Adrenal gland (tissue), 12 donors: ENCODE data around the gene ARHGEF7. TPM values are rescaled to one million over a fixed set of nuclear protein-coding genes. Genes with fewer than 3 reads are reported as not detected.

Experiments
- DNase-seq, 7 donors: peaks; one replicate each; pipeline ENCODE4 v3.0.0-alpha.2; 2019 to 2020
- H3K27ac ChIP-seq, 5 donors: fragments of 200-600 bp; sonication (generic) in 4 of 5; 1 replicate in 3 of 5; 2 replicates in 2 of 5; pipeline versions ENCODE4 v1.5.1 to v1.8.0; 2016 to 2020; ENCODE audit warnings: mild to moderate bottlenecking in 1 of 5
- H3K27me3 ChIP-seq: fragments of 200-600 bp; 2 replicates; pipeline ENCODE4 v1.8.0; 2021
- H3K36me3 ChIP-seq, 2 donors: fragments of 200-600 bp; replicated peaks in 1 of 2; 1 replicate in 1 of 2; 2 replicates in 1 of 2; pipeline versions ENCODE4 v1.5.1 to v1.8.0; 2018 to 2022
- H3K4me1 ChIP-seq, 2 donors: fragments of 200-600 bp; replicated peaks in 1 of 2; 1 replicate in 1 of 2; 2 replicates in 1 of 2; pipeline versions ENCODE4 v1.5.1 to v1.8.0; 2018 to 2021
- H3K4me3 ChIP-seq, 4 donors: fragments of 200-600 bp; sonication (generic) in 3 of 4; one replicate each; pipeline ENCODE4 v1.5.1; 2016 to 2018
- H3K9me3 ChIP-seq, 3 donors: fragments of 200-600 bp; sonication (generic) in 1 of 3; replicated peaks in 1 of 3; 1 replicate in 2 of 3; 2 replicates in 1 of 3; pipeline versions ENCODE4 v1.5.1 to v1.8.0; 2016 to 2021
- CTCF ChIP-seq, 6 experiments: fragments of 450-650 bp in 4 of 6; fragments of 200-600 bp in 2 of 6; sonication (generic) in 1 of 6; IDR thresholded peaks; 1 replicate in 5 of 6; 2 replicates in 1 of 6; pipeline versions ENCODE4 v1.5.1 to v1.8.0; 2016 to 2021; ENCODE audit warnings: antibody characterized with exemption in 6 of 6, mild to moderate bottlenecking in 2 of 6, moderate library complexity in 1 of 6
- POLR2A ChIP-seq, 2 donors: fragments of 450-650 bp; IDR thresholded peaks; one replicate each; pipeline ENCODE4 v1.6.1; 2017; ENCODE audit warnings: antibody characterized with exemption in 2 of 2, mild to moderate bottlenecking in 2 of 2, moderate library complexity in 1 of 2
- WGBS, 4 donors: extraction: QIAGEN DNeasy Blood & Tissue Kit in 2 of 4; methylation state at CpG; one replicate each; pipeline versions ENCODE4 v1.1.5 to v1.1.7; 2013 to 2017; 5-methylcytosine and 5-hydroxymethylcytosine counted together
- intact Hi-C, 2 donors: fragments of 100-400 bp; cut with DNase I; formaldehyde crosslinking; loops; one replicate each; pipeline versions ENCODE4 v1.14.1 to v1.15.0; 2022 to 2023
- polyA plus RNA-seq, 3 donors: library from polyadenylated mRNA; stranded (reverse); fragments of 200-250 nt in 2 of 3; fragments of 350-450 nt in 1 of 3; fragmentation: Illumina TruSeq in 1 of 3; extraction: RNeasy Lipid Tissue Mini Kit (QIAGEN cat#74804) in 1 of 3; gene quantifications; one replicate each; pipeline ENCODE4 v1.2.3, GENCODE V29; 2013 to 2014
- total RNA-seq, 9 donors: library from RNA; depleted of rRNA in 4 of 9; stranded (reverse); fragments of >200 nt in 4 of 9; fragments of 120-200 nt in 1 of 9; fragmentation: NEBNext Ultra II Directional in 1 of 9; extraction: Animal tissue kit (Norgen Biotek cat#: 25700) in 1 of 9; gene quantifications; one replicate each; pipeline versions ENCODE4 v1.1.0 to v1.2.4, GENCODE V29; 2013 to 2023
- donor health status: healthy with polysubstance abuse.
- donor health status: Bipolar disorder and iron deficiency.
- donor health status: DM: yes; HTN: yes; CAD: no.
- donor health status: DM: no; HTN: no; CAD: no.
- donor health status: DM: no; HTN: no; CAD: no.
- donor health status: DM: yes; HTN: yes; CAD: no.

The ARHGEF7 gene
- total and polyA plus RNA-seq, 12 donors, result 25.3 to 69.3 (median 53.2) TPM

GRCh38 chr13:111090169-111090568 lies 24.9 kb upstream of the ARHGEF7 start:
- no peak overlapping the region for H3K27ac ChIP-seq
- intact Hi-C loops, result no loop called here
- peaks cover 18% of the 10 kb centered on the region for H3K27me3 ChIP-seq
- no peak overlapping the region for H3K4me3 ChIP-seq
- H3K9me3 ChIP-seq, result no peaks in the 10 kb centered on the region
- H3K4me1 ChIP-seq, result no peaks in the 10 kb centered on the region
- WGBS, 4 donors, result 81 to 99% (median 86%) methylated on average over 6 to 7 of the region's 7 CpGs
- no peak for DNase-seq
- no peaks in the 10 kb centered on the region for H3K36me3 ChIP-seq
- no peak for TF ChIP-seq POLR2A (IDR thresholded peaks at IDR 0.05)
- TF ChIP-seq CTCF (IDR thresholded peaks at IDR 0.05), result no peak

- 56 to 74% (median 70%) methylated on average over 6 of the region's 6 CpGs for WGBS, 4 donors
- no peak for TF ChIP-seq POLR2A (IDR thresholded peaks at IDR 0.05)
- no peaks in the 10 kb centered on the region for H3K9me3 ChIP-seq
- no peak overlapping the region for H3K27ac ChIP-seq
- intact Hi-C loops, result no loop called here
- no peak overlapping the region for H3K4me3 ChIP-seq
- DNase-seq, result no peak
- no peaks in the 10 kb centered on the region for H3K36me3 ChIP-seq
- H3K4me1 ChIP-seq, result no peaks in the 10 kb centered on the region
- peaks cover 22% of the 10 kb centered on the region for H3K27me3 ChIP-seq
Measured at GRCh38 chr13:111092685-111093084, 22.4 kb upstream of the ARHGEF7 start.

DNA sequence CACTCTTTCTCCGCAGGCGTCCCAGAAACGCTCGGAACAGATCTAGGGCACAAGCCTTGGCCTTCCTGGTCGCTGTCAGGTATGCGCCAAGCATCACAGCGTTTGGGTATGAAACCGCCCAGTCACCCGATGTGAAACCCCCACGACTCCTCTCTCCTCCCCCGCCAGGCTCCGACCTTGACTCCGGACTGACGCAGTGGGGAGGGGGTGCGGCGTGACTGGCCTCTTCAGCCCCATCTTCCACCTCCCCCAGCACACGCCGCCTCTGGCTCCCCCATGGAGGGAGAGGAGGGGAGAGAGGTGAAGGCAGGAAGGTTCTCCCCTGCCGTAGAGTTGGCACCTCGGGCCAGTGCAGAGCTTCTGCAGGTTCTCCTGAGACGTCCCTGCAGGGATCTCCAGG lies 22.0 kb upstream of the ARHGEF7 start:
- Histone ChIP-seq H3K27ac (no peak overlapping the region), H3K4me1 (no peaks in the 10 kb centered on the region), H3K36me3 (no peaks in the 10 kb centered on the region), H3K9me3 (no peaks in the 10 kb centered on the region), H3K27me3 (peaks cover 22% of the 10 kb centered on the region), H3K4me3 (no peak overlapping the region)
- TF ChIP-seq POLR2A (IDR thresholded peaks at IDR 0.05), result no peak
- no peak for TF ChIP-seq CTCF (IDR thresholded peaks at IDR 0.05)
- 82 to 92% (median 86%) methylated on average over 20 to 21 of the region's 21 CpGs for WGBS, 4 donors
- no peak for DNase-seq
- intact Hi-C loops, result no loop called here

DNA sequence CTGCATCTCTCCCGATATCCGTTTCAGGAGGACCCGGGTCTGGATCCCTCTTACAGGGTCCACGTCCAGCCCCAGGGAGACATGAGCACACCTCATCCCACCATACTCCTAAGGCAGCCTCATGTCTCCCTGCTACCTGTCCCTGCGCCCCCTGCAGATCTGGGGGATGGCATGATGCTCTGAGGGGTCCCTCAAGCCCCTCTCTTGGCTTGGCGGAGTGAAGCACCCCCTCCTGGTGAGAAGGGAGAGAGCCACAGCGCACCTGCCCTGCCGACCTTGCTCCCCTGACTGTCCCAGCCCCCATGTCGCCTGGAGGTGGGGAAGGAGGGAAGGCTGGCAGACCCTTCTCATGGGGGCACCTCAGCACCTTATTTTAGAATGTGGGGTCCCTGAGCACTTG lies 21.5 kb upstream of the ARHGEF7 start:
- no peaks in the 10 kb centered on the region for H3K4me1 ChIP-seq
- 59 to 77% (median 69%) methylated on average over 7 to 9 of the region's 9 CpGs for WGBS, 4 donors
- intact Hi-C loops, result no loop called here
- no peaks in the 10 kb centered on the region for H3K36me3 ChIP-seq
- no peak for TF ChIP-seq POLR2A (IDR thresholded peaks at IDR 0.05)
- no peak overlapping the region for H3K4me3 ChIP-seq
- DNase-seq, result no peak
- H3K27ac ChIP-seq, result no peak overlapping the region
- H3K27me3 ChIP-seq, result peaks cover 22% of the 10 kb centered on the region
- no peaks in the 10 kb centered on the region for H3K9me3 ChIP-seq

- 64 to 74% (median 64%) methylated on average over 26 to 30 of the region's 30 CpGs for WGBS, 4 donors
- TF ChIP-seq POLR2A (IDR thresholded peaks at IDR 0.05) (no peak), CTCF (IDR thresholded peaks at IDR 0.05) (no peak)
- H3K36me3 ChIP-seq, result no peaks in the 10 kb centered on the region
- no peak for DNase-seq
- no peak overlapping the region for H3K27ac ChIP-seq
- intact Hi-C loops, result no loop called here
- H3K27me3 ChIP-seq, result peaks cover 22% of the 10 kb centered on the region
- H3K4me1 ChIP-seq, result no peaks in the 10 kb centered on the region
- no peaks in the 10 kb centered on the region for H3K9me3 ChIP-seq
- no peak overlapping the region for H3K4me3 ChIP-seq
Measured at GRCh38 chr13:111095031-111095840, 19.9 kb upstream of the ARHGEF7 start.
